HUDEP-2 (cell line): ENCODE results near the gene ANTXR1.
"Not testable (repeated sequence)": the region's sequence is repeated elsewhere in the genome, so short reads cannot be mapped to it uniquely, and the experiment has no call there.

Source experiments
- DNase-seq, 76 experiments: peaks; one replicate each; lab custom pipeline; 2025; ENCODE audit not compliant: unreplicated experiment in 76 of 76; lab: John Stamatoyannopoulos, UW

ANTXR1 gene

DNA sequence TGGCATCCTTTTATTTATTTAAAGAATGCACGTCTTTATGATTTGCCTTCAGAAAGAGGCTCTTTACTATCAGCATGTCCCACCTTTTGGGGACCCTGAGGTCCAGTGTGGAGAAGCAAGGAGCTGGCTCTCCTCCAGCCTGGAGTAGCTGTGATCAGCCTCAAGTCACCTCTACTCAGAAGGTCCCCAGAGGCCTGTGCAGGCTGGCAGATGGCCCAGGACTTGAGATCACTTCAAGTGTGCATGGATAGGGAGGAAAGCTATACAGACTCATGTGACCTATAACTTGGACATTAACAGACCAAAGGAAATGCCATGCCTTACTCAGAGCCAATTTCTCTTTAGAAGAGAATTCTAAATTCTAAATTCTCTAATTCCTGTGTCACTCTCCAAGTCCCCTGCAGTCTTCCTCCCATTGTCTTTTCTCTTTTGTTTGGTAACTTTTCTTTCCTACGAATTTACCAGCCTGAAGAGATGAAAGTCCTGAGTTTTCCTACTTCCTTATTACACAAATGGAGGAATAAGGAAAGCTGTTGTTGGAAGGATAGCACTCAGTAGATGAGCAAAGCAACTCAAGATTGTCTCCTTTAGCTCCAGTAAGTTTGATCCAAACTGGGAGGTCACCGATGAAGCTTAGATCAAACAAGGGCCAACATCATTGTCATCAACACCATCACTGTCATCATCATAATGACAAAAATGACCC is 210.1 kb downstream of the ANTXR1 start:
- DNase-seq, result no peak

DNA sequence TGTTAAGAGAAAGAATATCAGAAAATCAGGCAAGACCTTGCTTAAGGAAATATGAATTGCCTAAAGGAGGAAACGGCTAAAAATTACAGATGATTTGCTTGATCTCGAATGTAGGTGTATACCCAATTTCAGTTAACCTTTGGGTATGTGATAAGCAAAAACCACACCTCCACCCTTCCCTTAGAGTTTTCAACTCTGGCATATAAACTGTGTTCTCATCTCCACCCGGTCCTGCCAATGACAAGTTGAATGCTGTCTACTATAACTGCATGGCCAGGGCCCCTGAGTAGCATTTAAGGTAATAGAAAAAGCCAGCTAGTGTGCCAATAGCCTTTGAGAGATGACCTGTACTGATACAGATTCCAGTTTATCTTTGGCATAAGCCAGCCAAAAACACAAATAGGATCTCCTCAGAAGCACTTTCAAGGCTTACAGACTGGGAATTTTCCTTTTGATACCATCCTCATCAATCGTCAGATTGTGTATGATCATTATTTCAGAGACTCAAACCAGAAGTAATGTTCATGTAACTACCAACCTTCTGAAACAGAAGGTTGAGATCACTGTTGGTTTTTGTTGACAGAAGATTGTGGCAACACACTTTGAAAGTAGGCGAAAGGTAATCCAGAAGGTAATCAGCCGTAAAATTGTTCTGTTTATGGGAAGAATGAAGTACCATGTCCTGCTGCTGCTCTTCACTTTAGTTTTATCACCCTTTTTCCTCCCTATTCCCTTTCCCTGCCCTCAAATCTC is 211.0 kb downstream of the ANTXR1 start:
- DNase-seq, result no peak

DNA sequence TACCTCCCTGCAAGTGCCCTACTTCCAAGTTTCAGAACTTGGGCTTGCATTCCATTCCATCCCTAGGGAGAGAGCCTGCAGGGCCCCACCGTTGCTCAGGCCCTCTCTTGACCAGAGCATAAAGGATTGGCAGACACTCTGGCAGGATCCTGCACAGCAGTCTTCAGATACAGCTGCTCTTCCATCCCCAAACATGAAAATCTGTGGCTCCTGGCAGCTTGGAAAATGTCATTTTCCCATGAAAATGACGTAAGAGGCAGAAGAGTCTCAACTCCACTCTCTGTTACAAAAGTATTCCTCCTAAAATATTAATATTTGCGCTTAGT is 211.5 kb downstream of the ANTXR1 start:
- no peak for DNase-seq

DNA sequence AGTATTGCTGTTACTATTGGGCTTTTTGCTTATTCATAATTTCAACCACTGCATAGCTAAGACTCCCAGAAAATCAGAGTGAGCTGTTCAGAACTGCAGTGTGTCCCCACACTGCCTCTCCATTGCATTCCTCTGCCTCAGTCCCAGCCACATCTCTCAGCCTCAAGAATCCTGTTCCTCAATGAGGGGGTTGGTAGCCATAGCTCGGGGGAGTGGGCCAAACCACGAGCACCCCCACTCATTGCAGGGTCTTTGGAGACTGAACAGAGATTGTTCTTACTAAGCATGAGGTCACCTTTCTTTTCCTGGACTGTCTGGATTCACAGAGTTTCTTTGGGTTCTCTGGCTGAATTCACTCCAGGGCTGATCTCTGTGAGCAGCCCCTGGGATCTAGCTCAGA is 213.0 kb downstream of the ANTXR1 start:
- no peak for DNase-seq

DNA sequence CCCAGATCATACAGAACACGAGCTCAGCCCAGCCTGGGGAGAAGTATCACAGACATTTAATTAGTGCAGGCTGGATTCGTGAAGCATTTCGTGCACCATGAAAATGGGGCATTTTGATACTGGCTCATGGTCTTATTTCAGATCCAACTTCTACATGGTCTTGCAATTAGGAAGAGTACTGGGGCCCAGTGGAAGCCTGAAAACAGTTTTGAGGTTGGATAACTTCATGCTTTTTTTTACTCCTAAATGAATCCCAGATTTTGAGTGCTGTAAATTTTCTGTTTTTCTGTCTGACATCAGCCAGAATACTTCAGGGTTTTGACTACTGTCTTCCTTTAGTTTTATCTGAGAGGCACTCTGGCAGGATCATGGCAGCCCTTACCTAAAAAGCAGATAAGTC is 213.9 kb downstream of the ANTXR1 start:
- no peak for DNase-seq

DNA sequence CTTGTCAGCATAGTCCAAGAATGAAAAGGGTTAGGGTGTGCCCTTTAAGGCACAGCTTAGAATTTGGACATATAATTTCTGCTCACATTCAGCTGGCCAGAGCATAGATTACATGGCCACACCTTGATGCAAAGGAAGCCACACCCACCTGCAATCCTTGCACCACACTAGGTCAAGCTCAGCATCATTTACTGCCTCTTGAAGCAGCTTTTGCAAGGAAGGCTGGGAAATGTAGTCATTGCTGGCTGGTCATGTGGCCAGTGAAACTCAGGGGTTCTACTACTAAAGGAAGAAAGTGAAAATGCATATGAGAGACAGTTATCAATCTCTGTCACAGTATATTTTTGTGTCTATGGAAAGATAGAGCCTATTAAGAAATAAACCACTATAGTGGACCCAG is 214.7 kb downstream of the ANTXR1 start:
- DNase-seq, result no peak

DNA sequence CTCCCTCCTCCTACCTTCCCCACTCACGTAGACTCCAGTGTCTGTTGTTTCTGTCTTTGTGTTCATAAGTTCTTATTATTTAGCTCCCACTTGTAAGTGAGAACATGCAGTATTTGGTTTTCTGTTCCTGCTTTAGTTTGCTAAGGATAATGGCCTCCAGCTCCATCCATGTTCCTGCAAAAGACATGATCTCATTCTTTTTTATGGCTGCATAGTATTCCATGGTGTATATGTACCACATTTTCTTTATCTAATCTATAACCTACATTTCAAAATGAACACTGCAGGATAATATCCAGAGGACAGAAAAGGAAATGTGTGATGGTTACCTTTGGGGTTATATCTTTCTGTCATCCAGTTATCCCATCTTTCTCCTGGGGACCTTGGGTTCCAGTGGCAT is 218.0 kb downstream of the ANTXR1 start:
- DNase-seq, result not testable (repeated sequence)

DNA sequence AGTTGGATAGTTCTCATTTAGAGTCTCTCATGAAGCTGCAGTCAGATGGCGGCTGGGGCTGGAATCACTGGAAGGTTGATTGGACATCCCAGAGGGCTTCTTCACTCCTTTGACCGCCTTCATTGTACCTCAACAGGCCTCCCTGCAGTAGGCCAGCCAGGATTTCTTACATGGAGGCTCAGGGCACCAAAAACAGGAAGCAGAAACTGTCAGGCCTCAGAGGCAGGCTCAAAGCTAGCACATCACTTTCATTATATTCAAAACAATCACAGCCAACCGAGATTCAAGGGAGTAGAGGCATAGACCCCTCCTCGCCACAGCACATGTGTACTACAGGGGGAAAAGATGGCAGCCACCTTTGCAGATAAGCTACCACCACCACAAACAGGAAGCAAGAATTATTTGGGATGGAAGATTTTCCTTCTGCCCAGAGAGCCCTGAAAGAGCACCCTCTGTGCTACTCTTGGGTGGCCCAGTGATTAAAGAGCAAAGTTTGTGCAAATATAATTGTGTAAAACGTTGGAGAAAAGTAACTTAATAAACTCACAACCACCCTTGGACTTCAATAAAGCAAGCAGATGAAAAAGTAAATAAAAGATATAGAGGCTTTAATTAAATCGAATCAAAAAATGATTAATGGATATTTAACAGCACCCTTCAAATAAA is 218.8 kb downstream of the ANTXR1 start:
- DNase-seq, result no peak

DNA sequence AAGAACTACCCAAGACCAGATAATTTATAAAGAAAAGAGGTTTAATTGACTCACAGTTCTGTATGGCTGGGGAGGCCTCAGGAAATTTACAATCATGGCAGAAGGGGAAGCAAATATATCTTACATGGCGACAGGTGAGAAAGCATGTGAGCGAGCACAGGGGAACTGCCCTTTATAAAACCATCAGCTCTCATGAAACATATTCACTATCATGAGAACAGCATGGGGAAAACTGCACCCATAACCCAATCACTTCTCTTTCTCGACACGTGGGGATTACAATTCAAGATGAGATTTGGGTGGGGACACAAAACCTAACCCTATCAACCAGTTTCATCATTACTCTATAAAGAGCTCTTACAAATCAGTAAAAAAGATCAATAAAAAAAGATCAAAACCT is 222.9 kb downstream of the ANTXR1 start:
- not testable (repeated sequence) for DNase-seq

DNA sequence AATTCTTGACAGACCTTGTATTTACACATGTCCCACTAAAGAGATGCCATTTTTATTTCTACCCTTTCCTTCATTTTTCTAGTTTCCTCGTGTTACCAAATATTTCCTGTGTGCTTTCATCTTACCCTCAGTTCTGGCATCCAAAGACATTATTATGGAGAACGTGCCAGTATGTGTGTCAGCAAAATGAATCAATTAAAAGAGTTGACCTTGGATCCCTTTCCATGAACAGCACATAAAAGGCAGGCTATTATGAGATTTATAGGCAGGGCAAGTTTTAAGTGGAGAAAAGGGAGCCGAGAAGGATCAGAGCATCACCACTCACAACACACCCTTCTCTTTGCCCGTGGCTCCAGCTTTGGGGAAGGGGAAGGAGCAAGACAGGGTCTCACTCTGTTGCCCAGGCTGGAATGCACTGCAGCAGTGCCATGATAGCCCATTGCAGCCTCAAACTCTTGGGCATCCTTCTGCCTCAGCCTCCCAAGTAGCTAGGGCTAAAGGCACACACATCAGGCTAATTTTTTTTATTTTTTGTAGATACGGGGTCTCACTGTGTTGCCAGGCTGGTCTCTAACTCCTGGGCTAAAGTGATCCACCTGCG is 224.2 kb downstream of the ANTXR1 start:
- no peak for DNase-seq

DNA sequence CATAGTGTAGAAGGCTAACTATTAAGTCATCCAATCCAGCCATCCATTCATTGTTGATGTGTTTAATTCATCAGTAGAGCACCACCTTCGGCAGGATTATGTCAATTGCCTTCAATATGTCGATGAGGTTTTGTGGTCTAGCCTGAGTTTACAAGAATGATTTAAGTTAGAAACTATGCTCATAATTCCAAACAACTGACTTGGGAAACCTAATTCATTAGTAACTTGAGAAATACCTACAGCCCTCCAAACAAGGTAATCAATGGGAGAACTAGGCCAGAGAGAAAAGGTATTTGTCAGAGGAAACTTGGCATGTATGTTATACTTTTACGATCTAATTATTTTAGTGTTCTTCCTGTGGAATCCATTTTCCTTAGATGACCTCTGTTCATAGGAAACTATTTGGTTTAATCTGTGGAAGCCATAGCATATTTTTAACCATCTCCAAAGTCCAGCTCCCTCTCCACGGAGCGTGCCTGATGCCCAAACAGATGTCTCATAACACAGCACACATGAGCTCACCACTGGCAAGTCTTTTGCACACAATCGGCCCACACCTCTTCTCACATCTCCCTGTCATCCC is 225.6 kb downstream of the ANTXR1 start:
- DNase-seq, result no peak

DNA sequence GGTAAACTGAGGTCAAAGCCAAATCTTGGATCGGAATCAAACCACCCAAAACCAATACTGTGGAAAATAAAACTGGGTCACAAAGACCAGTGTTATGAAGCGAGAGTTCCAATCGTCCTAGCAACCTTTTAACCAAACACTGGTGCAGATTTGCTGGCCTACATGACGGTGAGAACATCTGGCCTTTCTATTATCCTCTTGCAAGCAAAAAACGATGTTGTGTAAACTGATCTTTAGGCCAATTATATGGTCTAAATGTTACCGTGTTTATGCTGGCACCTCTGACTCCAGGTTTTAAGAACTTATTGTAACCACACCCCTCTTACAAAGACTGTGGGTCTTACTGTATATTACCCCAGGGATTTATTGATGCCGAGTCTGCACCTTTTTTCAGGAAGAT is 228.1 kb downstream of the ANTXR1 start:
- DNase-seq, result no peak

DNA sequence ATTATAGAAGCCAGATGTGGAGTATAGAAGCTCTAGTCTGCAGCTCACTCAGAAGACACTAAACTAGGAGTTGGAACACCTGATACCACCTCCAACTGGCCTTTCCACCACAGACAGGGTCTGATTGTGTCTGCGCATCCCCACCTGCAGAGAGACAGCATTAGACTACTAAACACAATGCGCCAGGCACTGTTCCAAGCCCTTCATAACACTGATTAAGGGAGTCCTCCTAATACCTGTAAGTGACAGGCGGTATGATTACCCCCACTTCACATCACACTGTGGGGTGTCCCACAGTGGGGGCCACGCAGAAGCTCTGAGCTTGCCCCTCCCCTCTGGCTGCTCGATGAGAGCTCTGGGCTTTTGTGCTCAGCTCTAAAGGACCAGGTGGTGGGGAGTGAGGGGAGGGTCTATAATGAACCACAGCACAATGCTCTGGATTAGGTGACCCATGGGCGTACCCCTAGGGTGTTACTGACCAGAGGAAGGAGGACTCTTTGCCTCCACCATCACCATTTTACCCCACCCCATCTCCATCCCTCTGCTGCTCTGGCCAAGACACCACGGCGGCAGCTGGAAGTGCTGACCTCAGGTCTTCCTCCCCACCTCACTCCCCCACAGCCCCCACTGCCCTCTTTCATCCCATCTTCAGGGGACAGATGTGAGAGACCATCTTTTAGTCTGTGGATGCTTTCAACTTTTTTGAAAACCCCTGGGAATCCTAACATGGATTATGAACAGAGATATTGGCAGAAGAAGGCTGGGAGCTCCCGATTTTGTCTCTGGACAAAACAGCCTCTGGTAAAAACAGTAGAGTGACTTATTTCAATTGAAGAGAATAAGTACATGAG is 228.9 kb downstream of the ANTXR1 start:
- DNase-seq, result no peak

DNA sequence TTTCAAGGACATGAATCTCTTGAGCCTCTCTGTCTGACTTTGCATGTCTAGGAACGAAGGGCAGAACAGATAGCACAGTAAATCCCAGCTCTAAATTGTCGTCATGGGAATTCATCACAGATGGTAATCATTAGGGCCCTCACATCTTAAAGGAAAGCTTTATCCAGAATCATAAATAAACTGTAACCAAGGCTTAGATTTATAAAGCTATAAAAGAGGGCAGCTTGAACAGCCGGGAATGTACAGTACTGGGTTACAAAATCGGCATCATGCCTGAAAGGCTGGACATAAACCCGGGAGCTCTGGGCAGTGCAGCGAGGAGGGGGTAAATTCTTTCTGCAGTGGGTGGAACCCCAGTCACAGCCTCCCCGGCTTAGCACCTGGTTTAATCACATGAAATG is 229.7 kb downstream of the ANTXR1 start:
- DNase-seq, result no peak

DNA sequence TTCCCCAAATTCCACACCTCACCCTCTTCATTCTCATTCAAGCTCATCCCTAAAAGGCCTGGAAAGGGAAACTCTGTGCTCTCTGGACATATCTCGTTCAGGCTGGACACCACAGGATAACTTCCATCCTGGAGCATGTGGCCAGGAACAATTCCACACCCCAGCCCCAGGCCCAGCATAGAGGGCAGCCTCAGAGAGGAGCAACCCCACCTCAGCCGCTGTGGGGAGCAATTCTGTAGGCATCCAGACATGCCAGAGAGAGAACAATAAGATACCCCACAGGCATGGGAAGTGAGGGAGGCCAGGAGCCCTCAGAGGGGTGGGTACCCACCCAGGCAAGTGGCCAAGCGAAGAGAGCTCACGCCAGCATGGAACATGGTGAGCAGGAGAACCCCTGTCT is 230.7 kb downstream of the ANTXR1 start:
- no peak for DNase-seq

DNA sequence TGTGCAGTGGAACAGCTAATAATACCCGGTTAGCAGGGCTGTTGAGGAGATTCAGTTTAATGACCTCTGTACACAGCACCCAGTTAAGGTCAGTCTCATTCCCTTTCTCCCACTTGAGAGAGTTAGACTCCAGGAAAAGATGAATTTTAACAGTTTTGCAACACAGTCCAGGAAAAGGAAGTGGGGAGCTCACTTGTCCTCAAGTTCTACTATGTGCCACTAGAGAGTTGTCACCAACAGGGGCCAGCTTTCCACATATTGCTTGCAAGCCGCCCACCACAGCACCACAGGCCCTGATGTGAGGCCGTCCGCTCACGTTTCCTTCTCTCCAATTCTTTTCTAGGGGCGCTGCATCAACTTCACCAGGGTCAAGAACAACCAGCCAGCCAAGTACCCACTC is 231.9 kb downstream of the ANTXR1 start:
- DNase-seq, result no peak

DNA sequence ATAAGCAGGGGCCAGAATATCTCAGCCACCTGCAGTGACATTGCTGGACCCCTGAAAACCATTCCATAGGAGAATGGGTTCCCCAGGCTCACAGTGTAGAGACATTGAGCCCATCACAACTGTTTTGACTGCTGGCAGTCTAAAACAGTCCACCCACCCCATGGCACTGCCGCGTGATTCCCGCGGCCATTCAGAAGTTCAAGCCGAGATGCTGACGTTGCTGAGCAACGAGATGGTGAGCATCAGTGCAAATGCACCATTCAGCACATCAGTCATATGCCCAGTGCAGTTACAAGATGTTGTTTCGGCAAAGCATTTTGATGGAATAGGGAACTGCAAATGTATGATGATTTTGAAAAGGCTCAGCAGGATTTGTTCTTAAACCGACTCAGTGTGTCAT is 234.6 kb downstream of the ANTXR1 start:
- DNase-seq, result no peak

DNA sequence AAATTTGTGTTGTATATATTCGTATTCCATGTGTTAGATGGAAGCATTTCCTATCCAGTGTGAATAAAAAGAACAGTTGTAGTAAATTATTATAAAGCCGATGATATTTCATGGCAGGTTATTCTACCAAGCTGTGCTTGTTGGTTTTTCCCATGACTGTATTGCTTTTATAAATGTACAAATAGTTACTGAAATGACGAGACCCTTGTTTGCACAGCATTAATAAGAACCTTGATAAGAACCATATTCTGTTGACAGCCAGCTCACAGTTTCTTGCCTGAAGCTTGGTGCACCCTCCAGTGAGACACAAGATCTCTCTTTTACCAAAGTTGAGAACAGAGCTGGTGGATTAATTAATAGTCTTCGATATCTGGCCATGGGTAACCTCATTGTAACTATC is 235.3 kb downstream of the ANTXR1 start:
- no peak for DNase-seq

DNA sequence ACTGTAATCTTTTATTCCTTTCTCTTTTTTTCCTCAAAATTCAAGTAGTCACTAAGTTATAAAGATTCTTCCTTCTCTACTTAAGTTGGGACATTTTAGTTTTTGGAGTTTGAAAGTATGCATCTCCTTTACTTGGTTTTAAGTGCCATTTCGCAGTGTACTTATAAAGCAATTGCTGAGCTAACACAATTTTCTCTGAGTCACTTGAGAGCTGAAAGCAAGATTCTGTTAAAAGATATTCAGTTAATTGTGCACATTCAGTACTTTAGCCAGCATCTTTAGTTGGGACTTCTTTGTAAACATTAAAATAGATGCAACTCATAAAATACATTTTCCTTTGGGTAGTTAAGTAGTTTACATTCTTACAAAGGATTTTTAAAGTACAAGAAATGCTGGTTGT is 238.0 kb downstream of the ANTXR1 start:
- DNase-seq, result no peak

DNA sequence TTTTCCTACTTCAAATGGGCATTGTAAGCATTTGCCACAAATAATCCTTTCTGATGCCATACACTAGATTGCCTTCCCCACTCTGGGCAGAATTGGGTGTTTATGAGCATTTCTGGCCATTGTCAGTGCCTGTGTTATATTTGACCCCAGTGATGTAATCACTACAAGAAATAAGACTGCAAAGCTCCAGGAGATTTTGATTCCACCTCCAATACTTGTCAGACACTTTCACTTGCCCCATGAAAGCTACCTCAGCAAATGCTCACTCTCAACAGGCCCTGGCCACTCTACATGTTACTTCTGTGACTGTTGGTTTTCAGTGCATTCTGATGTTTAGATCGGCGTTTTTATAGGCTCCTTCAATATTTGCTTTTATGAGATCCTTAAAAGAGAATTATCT is 239.0 kb downstream of the ANTXR1 start:
- no peak for DNase-seq
